ENCODE data around the gene CD248. TPM values are rescaled to one million over a fixed set of nuclear protein-coding genes. Genes with fewer than 3 reads are reported as not detected.

Gene CD248
- total RNA-seq, 1 experiment from 2014 or later = 2.6 TPM

GRCh38 chr11:66340596-66341501, 24.0 kb upstream of the CD248 start:
- Mint-ChIP-seq H3K4me3 (no peak overlapping the region), H3K9me3 (no peaks in the 10 kb centered on the region), H3K27me3 (ENCODE audit: low read depth) (no peaks in the 10 kb centered on the region), H3K27ac (no peak overlapping the region), H3K4me1 (peaks cover 26% of the 10 kb centered on the region), H3K36me3 (peaks cover 10% of the 10 kb centered on the region)
- ChIA-PET POLR2A (no interaction called here), CTCF (interaction anchor here (0.9 to 1.5 kb wide), 7 partner anchors 19 to 58 kb away, joined by 3 to 8 read pairs (median 3); partner anchors contain the start of genes CD248 and YIF1A)
- ATAC-seq (no peak), DNase-seq (ENCODE audit: low spot score) (no peak)
- TF ChIP-seq GABPB1 (CRISPR knock-in tag; IDR thresholded peaks at IDR 0.05) (no peak), ETV6 (CRISPR knock-in tag; IDR thresholded peaks at IDR 0.05) (no peak), FOXK1 (CRISPR knock-in tag; IDR thresholded peaks at IDR 0.05) (no peak), ARID4B (CRISPR knock-in tag; IDR thresholded peaks at IDR 0.05; ENCODE audit: borderline replicate concordance) (no peak), GRHL2 (CRISPR knock-in tag; IDR thresholded peaks at IDR 0.05; ENCODE audit: insufficient replicate concordance, severe bottlenecking) (no peak), ZNF425 (CRISPR knock-in tag; conservative IDR thresholded peaks at IDR 0.05) (no peak)

GRCh38 chr11:66339686-66340483, 23.0 kb upstream of the CD248 start:
- Mint-ChIP-seq H3K36me3 (peaks cover 10% of the 10 kb centered on the region), H3K27ac (no peak overlapping the region), H3K9me3 (no peaks in the 10 kb centered on the region), H3K27me3 (ENCODE audit: low read depth) (no peaks in the 10 kb centered on the region), H3K4me1 (peaks cover 23% of the 10 kb centered on the region), H3K4me3 (no peak overlapping the region)
- CTCF ChIA-PET = interaction anchor here (1.0 to 2.7 kb wide), 7 partner anchors 18 to 57 kb away, joined by 3 to 17 read pairs (median 3); partner anchors contain the start of genes CD248 and YIF1A
- POLR2A ChIA-PET = no interaction called here
- no peak for DNase-seq (ENCODE audit: low spot score)
- no peak for ATAC-seq
- TF ChIP-seq CREB1 (CRISPR knock-in tag; IDR thresholded peaks at IDR 0.05) = no peak
- TF ChIP-seq ZNF532 (CRISPR knock-in tag; IDR thresholded peaks at IDR 0.05; ENCODE audit: borderline replicate concordance) = no peak
- TF ChIP-seq ZNF423 (CRISPR knock-in tag; IDR thresholded peaks at IDR 0.05) = no peak
- no peak for TF ChIP-seq MXD4 (CRISPR knock-in tag; IDR thresholded peaks at IDR 0.05; ENCODE audit: borderline replicate concordance)
- no peak for TF ChIP-seq STAT6 (CRISPR knock-in tag; conservative IDR thresholded peaks at IDR 0.05; ENCODE audit: low read depth)
- TF ChIP-seq FOXP1 (CRISPR knock-in tag; IDR thresholded peaks at IDR 0.05; ENCODE audit: borderline replicate concordance) = no peak
- no peak for TF ChIP-seq AFF4 (CRISPR knock-in tag; IDR thresholded peaks at IDR 0.05; ENCODE audit: borderline replicate concordance)
